HUES6 (cell line): ENCODE results near the gene PSMC2.

Experiments used
- H3K27ac ChIP-seq: 2 replicates; pipeline ENCODE4 v1.7.0; 2013; ENCODE audit warnings: low read depth, mild to moderate bottlenecking, low read length, inconsistent platforms
- H3K27me3 ChIP-seq: 2 replicates; pipeline ENCODE4 v1.6.1; 2013; ENCODE audit warnings: low read length; ENCODE audit not compliant: control insufficient read depth, insufficient read depth
- H3K36me3 ChIP-seq: 2 replicates; pipeline ENCODE4 v1.6.1; 2013; ENCODE audit warnings: low read length; ENCODE audit not compliant: control insufficient read depth, insufficient read depth
- H3K4me1 ChIP-seq: 2 replicates; pipeline ENCODE4 v1.6.1; 2013; ENCODE audit warnings: low read length; ENCODE audit not compliant: control insufficient read depth, insufficient read depth
- H3K4me3 ChIP-seq: 2 replicates; pipeline ENCODE4 v1.5.1; 2013; ENCODE audit warnings: low read depth, low read length
- H3K9ac ChIP-seq: one replicate; pipeline ENCODE4 v1.6.1; 2013; ENCODE audit warnings: mild to moderate bottlenecking, low read length
- H3K9me3 ChIP-seq: 2 replicates; pipeline ENCODE4 v1.6.1; 2013; ENCODE audit warnings: low read depth, low read length; ENCODE audit not compliant: control insufficient read depth, insufficient read depth

PSMC2 gene

GRCh38 chr7:103347507-103348267 is at the start of gene PSMC2:
PSMC2 (plus strand) TSS chr7:103347643; CDS start chr7:103347712, 69 bp downstream.
- no peaks in the 10 kb centered on the region for H3K9me3 ChIP-seq
- H3K9ac ChIP-seq = peak within 1 kb of the TSS; percentile 96
- H3K4me1 ChIP-seq = peaks cover 7% of the 10 kb centered on the region; the same call in 1 of the 2 replicates
- H3K36me3 ChIP-seq = peaks cover 22% of the 10 kb centered on the region
- H3K4me3 ChIP-seq = peak within 1 kb of the TSS; percentile 94
- no peaks in the 10 kb centered on the region for H3K27me3 ChIP-seq
- H3K27ac ChIP-seq = peak within 1 kb of the TSS; percentile 80

DNA sequence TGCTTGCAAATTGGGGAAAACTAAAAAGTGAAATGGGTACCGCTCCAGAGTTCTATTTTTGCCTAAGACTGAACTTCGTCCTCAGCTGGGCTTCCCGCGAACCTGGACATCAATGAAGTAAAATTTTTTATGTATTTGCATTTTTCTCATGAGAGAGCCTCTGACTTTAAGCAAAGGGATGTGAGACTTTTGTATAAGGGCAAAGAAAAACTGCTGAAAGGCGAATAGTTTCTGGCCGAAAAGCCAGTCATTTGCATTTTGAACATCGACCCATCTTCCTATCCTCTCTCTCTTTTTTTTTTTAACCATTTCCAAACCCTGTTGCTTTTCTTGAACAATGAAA is 49.6 kb upstream of the PSMC2 start:
- Histone ChIP-seq H3K9ac (peak overlapping the region; percentile 96), H3K9me3 (no peaks in the 10 kb centered on the region), H3K4me1 (peaks cover 6% of the 10 kb centered on the region; the same call in 1 of the 2 replicates), H3K4me3 (peak overlapping the region; percentile 90), H3K27ac (peak overlapping the region; percentile 86; the same call in 1 of the 2 replicates), H3K27me3 (no peaks in the 10 kb centered on the region), H3K36me3 (peaks cover 43% of the 10 kb centered on the region)

GRCh38 chr7:103299660-103300059 is 47.8 kb upstream of the PSMC2 start:
- H3K9ac ChIP-seq = no peak overlapping the region

DNA sequence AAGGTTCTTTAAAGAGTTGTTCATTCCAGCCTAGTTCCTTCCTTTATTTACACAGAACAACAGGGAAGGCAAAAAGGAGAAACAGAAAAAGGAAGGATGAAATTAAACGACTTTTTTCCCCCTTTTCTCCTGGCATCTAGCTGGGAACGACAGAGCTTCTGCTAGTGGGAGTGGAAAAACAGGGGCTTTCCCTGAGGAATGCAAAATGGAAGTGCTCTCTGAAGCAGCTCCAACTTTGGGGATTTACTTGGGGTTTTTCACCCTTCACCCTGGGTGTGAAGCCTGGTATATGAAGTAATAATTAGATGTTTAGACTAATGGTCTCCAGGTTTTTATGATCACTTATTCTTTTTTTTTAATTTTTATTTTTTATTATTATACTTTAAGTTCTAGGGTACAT is 46.0 kb upstream of the PSMC2 start:
- peaks cover 6% of the 10 kb centered on the region; the same call in 1 of the 2 replicates for H3K4me1 ChIP-seq
- no peak overlapping the region for H3K9ac ChIP-seq
- peaks cover 79% of the 10 kb centered on the region for H3K36me3 ChIP-seq
- H3K27me3 ChIP-seq = no peaks in the 10 kb centered on the region
- no peak overlapping the region for H3K4me3 ChIP-seq
- H3K9me3 ChIP-seq = no peaks in the 10 kb centered on the region
- no peak overlapping the region for H3K27ac ChIP-seq

More at GRCh38 chr7:103299660-103300059, 47.8 kb upstream of the PSMC2 start:
- Histone ChIP-seq H3K4me1 (peaks cover 6% of the 10 kb centered on the region; the same call in 1 of the 2 replicates), H3K27ac (no peak overlapping the region), H3K27me3 (no peaks in the 10 kb centered on the region), H3K4me3 (no peak overlapping the region), H3K36me3 (peaks cover 61% of the 10 kb centered on the region), H3K9me3 (no peaks in the 10 kb centered on the region)

DNA sequence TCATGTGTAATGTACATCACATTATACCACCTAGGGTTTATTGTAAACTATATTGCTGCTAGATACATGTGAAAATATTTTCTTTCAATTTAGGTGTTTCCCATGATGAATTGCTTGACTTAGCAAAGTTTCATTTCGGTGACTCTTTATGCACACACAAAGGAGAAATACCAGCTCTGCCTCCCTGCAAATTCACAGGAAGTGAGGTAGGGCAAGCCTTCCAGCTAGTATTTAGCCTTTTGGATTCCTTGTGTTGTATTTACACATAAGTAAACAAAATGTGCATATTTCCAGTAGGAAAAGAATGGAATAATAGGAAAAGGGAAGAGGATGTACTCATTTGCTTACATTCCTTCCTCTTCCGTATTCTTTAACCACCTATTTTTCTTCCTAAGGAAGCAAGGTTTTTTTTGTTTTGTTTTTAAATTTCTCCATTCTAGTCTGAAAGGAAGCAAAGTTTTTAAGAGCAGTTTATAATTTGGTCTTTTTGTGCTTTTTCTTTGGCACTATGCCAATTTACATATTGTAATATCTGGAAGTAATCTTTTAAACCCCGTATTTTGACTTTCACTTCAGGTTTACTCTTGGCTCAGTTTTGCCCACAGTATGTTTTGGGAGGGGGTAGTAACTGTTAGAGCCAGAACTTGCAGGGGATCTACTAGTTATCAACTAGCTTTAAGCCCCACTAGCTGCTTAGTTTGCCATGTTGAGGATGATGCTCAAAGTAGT is 39.8 kb upstream of the PSMC2 start:
- Histone ChIP-seq H3K4me3 (no peak overlapping the region), H3K27me3 (no peaks in the 10 kb centered on the region), H3K9ac (no peak overlapping the region), H3K36me3 (peaks cover 96% of the 10 kb centered on the region), H3K9me3 (no peaks in the 10 kb centered on the region), H3K27ac (no peak overlapping the region), H3K4me1 (no peaks in the 10 kb centered on the region)

DNA sequence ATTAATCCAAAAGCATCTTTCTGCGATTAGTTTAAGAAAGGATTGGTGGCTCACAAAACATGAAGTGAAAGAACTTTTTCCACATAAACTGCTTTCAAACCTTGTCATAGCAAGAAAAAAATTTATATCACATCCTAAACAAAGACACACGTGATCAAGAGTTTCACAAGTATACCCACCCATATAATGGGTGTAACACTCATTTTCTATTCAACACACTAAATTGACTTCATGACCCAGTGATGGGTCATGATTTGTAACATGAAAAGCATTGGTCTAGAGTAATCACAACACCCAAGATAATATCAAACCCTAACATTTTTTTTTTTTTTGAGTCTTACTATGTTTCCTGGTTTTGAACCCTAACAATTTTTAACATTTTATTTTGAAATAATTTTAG is 32.6 kb upstream of the PSMC2 start:
- Histone ChIP-seq H3K27me3 (no peaks in the 10 kb centered on the region), H3K4me1 (no peaks in the 10 kb centered on the region), H3K9ac (no peak overlapping the region), H3K36me3 (peaks cover 100% of the 10 kb centered on the region), H3K4me3 (no peak overlapping the region), H3K27ac (no peak overlapping the region), H3K9me3 (no peaks in the 10 kb centered on the region)

DNA sequence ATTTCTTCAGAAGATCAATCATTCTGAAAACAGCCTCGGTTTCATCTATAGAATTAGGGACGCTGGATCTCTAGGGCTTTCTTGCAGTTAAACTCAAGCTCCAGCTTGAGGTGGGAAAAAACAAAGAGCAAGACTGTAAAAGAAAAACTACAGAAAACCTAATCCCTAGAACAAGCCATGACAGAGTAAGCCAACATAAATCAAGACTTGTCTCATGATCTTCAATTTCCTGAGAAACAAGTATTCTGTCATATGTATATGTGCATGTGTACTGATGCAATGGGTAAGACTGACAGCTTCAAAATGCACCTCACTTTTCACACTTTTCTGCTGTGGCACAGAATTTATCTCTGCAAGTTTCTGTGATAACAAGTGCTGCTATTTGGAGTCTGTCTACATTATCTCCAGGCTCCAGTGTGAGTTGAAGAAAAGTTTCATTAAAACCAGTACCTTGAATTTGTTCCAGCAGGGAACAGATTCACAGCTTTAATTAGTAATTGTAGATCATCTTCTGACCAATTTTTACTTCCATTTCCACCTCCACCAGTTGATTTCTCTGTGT is 31.0 kb upstream of the PSMC2 start:
- Histone ChIP-seq H3K36me3 (peaks cover 97% of the 10 kb centered on the region), H3K27me3 (no peaks in the 10 kb centered on the region), H3K9me3 (no peaks in the 10 kb centered on the region), H3K9ac (no peak overlapping the region), H3K4me1 (no peaks in the 10 kb centered on the region), H3K27ac (no peak overlapping the region), H3K4me3 (no peak overlapping the region)

GRCh38 chr7:103317009-103317408 is 30.4 kb upstream of the PSMC2 start:
- H3K4me3 ChIP-seq = no peak overlapping the region
- H3K9ac ChIP-seq = peak overlapping the region; percentile 11
- no peak overlapping the region for H3K27ac ChIP-seq
- peaks cover 97% of the 10 kb centered on the region for H3K36me3 ChIP-seq
- no peaks in the 10 kb centered on the region for H3K9me3 ChIP-seq
- no peaks in the 10 kb centered on the region for H3K27me3 ChIP-seq
- no peaks in the 10 kb centered on the region for H3K4me1 ChIP-seq

DNA sequence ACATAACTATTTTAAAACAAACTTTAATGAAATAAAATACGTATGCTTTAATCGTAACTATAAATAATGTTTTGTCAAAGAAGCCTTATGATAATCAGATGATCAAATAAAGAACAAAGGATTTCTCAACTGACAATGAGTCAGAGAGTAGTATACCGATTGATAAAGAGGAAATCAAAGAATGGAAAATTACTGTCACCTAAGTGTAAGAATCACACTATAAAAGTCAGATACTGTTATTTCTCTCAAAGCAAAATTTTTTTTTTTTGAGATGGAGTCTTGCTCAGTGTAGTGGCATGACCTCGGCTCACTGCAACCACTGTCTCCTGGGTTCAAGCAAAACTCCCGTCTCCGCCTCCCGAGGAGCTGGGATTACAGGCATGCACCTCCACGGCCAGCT is 21.7 kb upstream of the PSMC2 start:
- Histone ChIP-seq H3K4me1 (peaks cover 4% of the 10 kb centered on the region; the same call in 1 of the 2 replicates), H3K9ac (no peak overlapping the region), H3K9me3 (no peaks in the 10 kb centered on the region), H3K27me3 (no peaks in the 10 kb centered on the region), H3K27ac (no peak overlapping the region), H3K4me3 (no peak overlapping the region), H3K36me3 (peaks cover 69% of the 10 kb centered on the region)

DNA sequence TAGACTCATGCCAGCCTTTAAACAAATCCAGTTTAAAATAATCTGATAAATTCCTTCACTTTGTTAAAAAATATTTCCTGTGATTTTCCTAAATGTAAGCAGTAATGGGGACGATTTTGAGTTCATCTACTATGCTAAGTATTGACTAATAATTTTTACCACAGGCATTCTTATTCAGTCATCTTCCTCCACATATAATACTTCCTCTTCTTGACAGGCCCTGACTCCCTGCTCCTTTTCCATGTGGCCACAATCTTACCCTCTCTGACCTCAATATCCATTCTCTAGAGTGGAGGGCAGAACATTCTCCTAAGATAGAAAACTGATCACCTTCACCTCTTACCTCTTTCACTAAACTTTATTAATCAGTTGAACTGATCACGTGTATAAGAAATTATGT is 10.7 kb upstream of the PSMC2 start:
- no peak overlapping the region for H3K4me3 ChIP-seq

DNA sequence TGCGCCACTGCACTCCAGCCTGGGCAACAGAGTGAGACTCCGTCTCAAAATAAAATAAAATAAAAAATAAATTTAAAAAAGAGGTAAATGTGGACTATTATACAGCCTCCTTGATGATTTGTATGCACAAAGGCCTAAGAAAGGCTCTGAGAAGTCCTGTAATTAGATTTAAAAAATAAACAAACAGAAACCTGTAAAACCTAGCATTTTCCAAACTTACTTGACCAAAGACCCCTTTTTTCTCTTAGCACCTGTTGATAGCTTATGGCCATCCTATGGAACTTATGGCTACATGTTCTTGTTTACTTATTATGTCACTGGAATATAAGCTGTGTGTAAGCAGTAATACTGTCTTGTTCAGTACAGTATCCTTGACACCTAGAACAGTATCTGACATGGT is 8.6 kb upstream of the PSMC2 start:
- H3K27ac ChIP-seq = no peak overlapping the region
- no peaks in the 10 kb centered on the region for H3K27me3 ChIP-seq
- H3K9me3 ChIP-seq = no peaks in the 10 kb centered on the region
- H3K9ac ChIP-seq = no peak overlapping the region
- H3K4me3 ChIP-seq = no peak overlapping the region
- H3K36me3 ChIP-seq = peaks cover 63% of the 10 kb centered on the region
- no peaks in the 10 kb centered on the region for H3K4me1 ChIP-seq

More for the DNA sequence above, 10.7 kb upstream of the PSMC2 start:
- Histone ChIP-seq H3K27me3 (no peaks in the 10 kb centered on the region), H3K4me1 (no peaks in the 10 kb centered on the region), H3K9ac (no peak overlapping the region), H3K36me3 (peaks cover 73% of the 10 kb centered on the region), H3K27ac (no peak overlapping the region), H3K9me3 (no peaks in the 10 kb centered on the region)
